GM12878 (cell line): ENCODE measurements around the gene SPRYD7. TPM values are rescaled to one million over a fixed set of nuclear protein-coding genes. Genes with fewer than 3 reads are reported as not detected.

Source experiments
- ATAC-seq: fragments of 200-7000 bp; cut with Tn5 transposase; 3 replicates; pipeline ENCODE4 v1.9.1; 2020; ENCODE audit warnings: mild to moderate bottlenecking, moderate library complexity
- BruUV-seq: library from RNA; stranded (reverse); fragments of 400-500 nt; replicated peaks from 2 replicates; lab custom pipeline; 2021; lab: Mats Ljungman, UMichigan
- CTCF ChIA-PET: fragments of 300-600 bp; sonication (Branson Sonifier 250); formaldehyde crosslinking; extraction: SDS; loops from one replicate; lab custom pipeline; 2021; ENCODE audit warnings: inconsistent platforms; lab: Yijun Ruan, JAX
- POLR2A ChIA-PET: fragments of 350-600 bp; formaldehyde crosslinking; extraction: SDS; loops from one replicate; lab custom pipeline; 2021; ENCODE audit warnings: inconsistent platforms; lab: Charles Lee
- RAD21 ChIA-PET: fragments of 300-600 bp; sonication (Branson Sonifier 250); formaldehyde crosslinking; loops from one replicate; lab custom pipeline; 2023; ENCODE audit warnings: antibody characterized with exemption; ENCODE audit not compliant: unreplicated experiment; lab: Charles Lee
- SMC1A ChIA-PET: fragments of 300-600 bp; sonication (Branson Sonifier 250); formaldehyde crosslinking; loops from one replicate; lab custom pipeline; 2023; ENCODE audit not compliant: unreplicated experiment, uncharacterized antibody; lab: Charles Lee
- DNase-seq: peaks from one replicate; pipeline ENCODE4 v3.0.0-alpha.2; 2011; ENCODE audit warnings: low read depth, low spot score
- FAIRE-seq: peaks from 3 replicates; lab custom pipeline; 2011; peaks lifted over from hg19 to GRCh38; lab: Jason Lieb, UNC
- H2AFZ ChIP-seq: 2 replicates; pipeline ENCODE4 v1.6.0; 2011; ENCODE audit warnings: low read depth, low read length, control low read depth; ENCODE audit not compliant: control insufficient read depth
- H3K27ac ChIP-seq: 2 replicates; pipeline ENCODE4 v1.5.1; 2011; ENCODE audit warnings: control low read depth; ENCODE audit not compliant: control insufficient read depth, insufficient read depth
- H3K27me3 ChIP-seq, 2 experiments: replicated peaks in 1 of 2; 2 replicates each; pipeline versions ENCODE4 v1.6.0 to v1.6.1; 2011; ENCODE audit warnings: low read length in 1 of 2; ENCODE audit not compliant: control insufficient read depth in 2 of 2, insufficient read depth in 2 of 2
- H3K36me3 ChIP-seq, 2 experiments: 2 replicates each; pipeline ENCODE4 v1.5.1; 2011; ENCODE audit warnings: low read length in 1 of 2; ENCODE audit not compliant: control insufficient read depth in 2 of 2, insufficient read depth in 2 of 2
- H3K4me1 ChIP-seq: 2 replicates; pipeline ENCODE4 v1.6.1; 2011; ENCODE audit warnings: mild to moderate bottlenecking, low read length, moderate library complexity, mixed read lengths; ENCODE audit not compliant: control insufficient read depth, insufficient read depth
- H3K4me2 ChIP-seq: 2 replicates; pipeline ENCODE4 v1.6.0; 2011; ENCODE audit warnings: control low read depth; ENCODE audit not compliant: control insufficient read depth, insufficient read depth
- H3K4me3 ChIP-seq: fragments of 200-600 bp; sonication (generic); 2 replicates; pipeline ENCODE4 v1.5.1; 2016
- H3K79me2 ChIP-seq: 2 replicates; pipeline ENCODE4 v1.6.0; 2011; ENCODE audit warnings: low read length; ENCODE audit not compliant: control insufficient read depth, insufficient read depth
- H3K9ac ChIP-seq: 2 replicates; pipeline ENCODE4 v1.8.0; 2011; ENCODE audit warnings: low read length, control low read depth, mixed read lengths; ENCODE audit not compliant: control insufficient read depth, insufficient read depth
- H3K9me3 ChIP-seq: replicated peaks from 3 replicates; pipeline ENCODE4 v1.5.1; 2011; ENCODE audit warnings: mild to moderate bottlenecking, low read length; ENCODE audit not compliant: control insufficient read depth, insufficient read depth
- H4K20me1 ChIP-seq: 2 replicates; pipeline ENCODE4 v1.6.0; 2011; ENCODE audit not compliant: control insufficient read depth, insufficient read depth
- BACH1 ChIP-seq: fragments of 450-650 bp; IDR thresholded peaks from 2 replicates; pipeline ENCODE4 v1.6.1; 2017; ENCODE audit warnings: mild to moderate bottlenecking, borderline replicate concordance
- CHD4 ChIP-seq: fragments of 200-600 bp; sonication (generic); IDR thresholded peaks from 2 replicates; pipeline ENCODE4 v1.6.1; 2016; ENCODE audit warnings: mild to moderate bottlenecking
- EGR1 ChIP-seq, 2 experiments: IDR thresholded peaks; 1 replicate in 1 of 2; 2 replicates in 1 of 2; pipeline ENCODE4 v1.6.1; 2011 to 2012; ENCODE audit warnings: low read depth in 2 of 2, low read length in 2 of 2, borderline replicate concordance in 1 of 2, mild to moderate bottlenecking in 1 of 2, moderate library complexity in 1 of 2
- NR2F1 ChIP-seq: fragments of 450-650 bp; conservative IDR thresholded peaks from 2 replicates; pipeline ENCODE4 v1.6.1; 2017; ENCODE audit warnings: mild to moderate bottlenecking
- PAX5 ChIP-seq: IDR thresholded peaks from 2 replicates; pipeline ENCODE4 v1.6.1; 2011; ENCODE audit warnings: low read depth, low read length, borderline replicate concordance
- RBBP5 ChIP-seq: fragments of 200-600 bp; sonication (generic); conservative IDR thresholded peaks from 2 replicates; pipeline ENCODE4 v1.6.1; 2016
- SIX5 ChIP-seq: IDR thresholded peaks from 2 replicates; pipeline ENCODE4 v1.6.1; 2011; ENCODE audit warnings: mild to moderate bottlenecking, low read depth, low read length, moderate library complexity; ENCODE audit not compliant: severe bottlenecking
- WGBS: methylation state at CpG from one replicate; pipeline ENCODE4 v1.1.6; 2016; ENCODE audit warnings: low lambda C conversion rate; ENCODE audit not compliant: insufficient replicate concordance, insufficient coverage; ENCODE audit errors: missing lambda C conversion rate; 5-methylcytosine and 5-hydroxymethylcytosine counted together
- in situ Hi-C: fragments of 300-500 bp; cut with MboI; formaldehyde crosslinking; loops from 9 replicates; pipeline ENCODE4 v1.14.3; 2018; ENCODE audit warnings: mixed read lengths
- intact Hi-C: fragments of 100-400 bp; cut with micrococcal nuclease; formaldehyde crosslinking; loops from one replicate; pipeline ENCODE4 v1.14.2; 2022; ENCODE audit not compliant: unreplicated experiment
- polyA plus RNA-seq, 11 experiments: library from polyadenylated mRNA; depleted of rRNA in 4 of 11; unstranded in 6 of 11; stranded (reverse) in 5 of 11; fragments of >200 nt; fragmentation: Nextera tagmentation in 4 of 11; fragmentation: Illumina TruSeq in 1 of 11; extraction: Ambion mirVana in 4 of 11; extraction: Trizol in 1 of 11; gene quantifications; 1 replicate in 1 of 11; 2 replicates in 10 of 11; pipeline versions ENCODE4 v1.2.1 to v1.2.3, GENCODE V29; 2011 to 2016; ENCODE audit warnings: inconsistent platforms in 2 of 11, missing spikeins in 2 of 11, low read depth in 1 of 11
- total RNA-seq, 4 experiments: library from RNA; depleted of rRNA in 3 of 4; stranded (reverse); fragments of >200 nt in 3 of 4; fragmentation: Illumina TruSeq in 1 of 4; extraction: Trizol in 1 of 4; gene quantifications; 2 replicates each; pipeline versions ENCODE4 v1.2.1 to v1.2.3, GENCODE V29; 2013 to 2021
- TF ChIP-seq, protein P1 (sequence below): fragments of 450-650 bp; IDR thresholded peaks from 2 replicates; pipeline ENCODE4 v1.6.1; 2016; ENCODE audit warnings: mild to moderate bottlenecking
- TF ChIP-seq, protein P2 (sequence below): IDR thresholded peaks from 2 replicates; pipeline ENCODE4 v1.6.1; 2011; ENCODE audit warnings: low read depth, mild to moderate bottlenecking, low read length, moderate library complexity, borderline replicate concordance; ENCODE audit errors: extremely low read depth

Gene SPRYD7
- total and polyA plus RNA-seq, 10 of the 15 experiments (the other 5 are each of a cell fraction or from before 2014, with no cell fraction given): 5.3 to 18.7 (median 9.6) TPM

DNA sequence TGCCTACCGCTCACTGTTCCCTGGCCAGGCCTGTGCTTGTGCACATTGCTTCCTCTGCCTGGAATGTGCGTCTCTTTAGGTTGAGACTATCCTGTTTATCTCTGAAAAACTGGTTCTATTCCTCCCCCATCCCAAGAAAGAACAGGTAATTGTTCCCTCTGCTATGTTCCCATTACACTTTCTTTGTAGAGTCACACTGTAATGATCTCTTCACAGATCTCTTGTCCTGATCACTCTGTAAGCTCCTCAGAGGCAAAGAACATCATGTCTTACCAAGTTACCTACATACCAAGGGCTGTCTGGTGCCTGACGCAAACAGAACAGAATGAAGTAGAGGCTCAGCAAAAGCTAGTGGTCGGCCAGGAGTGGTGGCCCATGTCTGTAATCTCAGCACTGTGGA lies 40.3 kb downstream of the SPRYD7 start:
- ChIA-PET POLR2A (no interaction called here), SMC1A (no interaction called here), CTCF (no interaction called here), RAD21 (no interaction called here)
- Histone ChIP-seq H3K4me3 (no peak overlapping the region), H4K20me1 (no peaks in the 10 kb centered on the region), H3K4me1 (no peaks in the 10 kb centered on the region), H3K9ac (no peak overlapping the region), H3K27me3 (no peaks in the 10 kb centered on the region), H3K36me3 (no peaks in the 10 kb centered on the region), H3K9me3 (no peaks in the 10 kb centered on the region), H2AFZ (no peak overlapping the region), H3K79me2 (no peaks in the 10 kb centered on the region), H3K27ac (no peak overlapping the region), H3K4me2 (no peak overlapping the region)
- TF ChIP-seq PAX5 (no peak), EGR1 (IDR thresholded peaks at IDR 0.05; ENCODE audit: borderline replicate concordance in 1 of 2, low read depth in 2 of 2, low read length in 2 of 2) (no peak), CHD4 (no peak), BACH1 (no peak), SIX5 (no peak), NR2F1 (no peak), RBBP5 (no peak)
- TF ChIP-seq, protein P1, sequence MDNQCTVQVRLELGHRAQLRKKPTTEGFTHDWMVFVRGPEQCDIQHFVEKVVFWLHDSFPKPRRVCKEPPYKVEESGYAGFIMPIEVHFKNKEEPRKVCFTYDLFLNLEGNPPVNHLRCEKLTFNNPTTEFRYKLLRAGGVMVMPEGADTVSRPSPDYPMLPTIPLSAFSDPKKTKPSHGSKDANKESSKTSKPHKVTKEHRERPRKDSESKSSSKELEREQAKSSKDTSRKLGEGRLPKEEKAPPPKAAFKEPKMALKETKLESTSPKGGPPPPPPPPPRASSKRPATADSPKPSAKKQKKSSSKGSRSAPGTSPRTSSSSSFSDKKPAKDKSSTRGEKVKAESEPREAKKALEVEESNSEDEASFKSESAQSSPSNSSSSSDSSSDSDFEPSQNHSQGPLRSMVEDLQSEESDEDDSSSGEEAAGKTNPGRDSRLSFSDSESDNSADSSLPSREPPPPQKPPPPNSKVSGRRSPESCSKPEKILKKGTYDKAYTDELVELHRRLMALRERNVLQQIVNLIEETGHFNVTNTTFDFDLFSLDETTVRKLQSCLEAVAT: no peak
- TF ChIP-seq, protein P2, sequence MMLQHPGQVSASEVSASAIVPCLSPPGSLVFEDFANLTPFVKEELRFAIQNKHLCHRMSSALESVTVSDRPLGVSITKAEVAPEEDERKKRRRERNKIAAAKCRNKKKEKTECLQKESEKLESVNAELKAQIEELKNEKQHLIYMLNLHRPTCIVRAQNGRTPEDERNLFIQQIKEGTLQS: no peak
- BruUV-seq: no TSS peak
- FAIRE-seq (no peak), DNase-seq (no peak), ATAC-seq (no peak)
- intact Hi-C loops: no loop called here
- WGBS: 36% methylated on average over 4 of the region's 4 CpGs
- in situ Hi-C loops: no loop called here
